Caco-2 (cell line): Measurements from ENCODE around the gene PSMA3. TPM values are rescaled to one million over a fixed set of nuclear protein-coding genes. Genes with fewer than 3 reads are reported as not detected.

ENCODE experiments used
- BruUV-seq: library from RNA; stranded (reverse); fragments of 400-500 nt; replicated peaks from 2 replicates; lab custom pipeline; 2021; lab: Mats Ljungman, UMichigan
- CTCF ChIA-PET: fragments of 300-600 bp; sonication (Branson Sonifier 250); formaldehyde crosslinking; loops from one replicate; lab custom pipeline; 2022; ENCODE audit warnings: antibody characterized with exemption; lab: Charles Lee
- POLR2A ChIA-PET: fragments of 300-600 bp; sonication (Branson Sonifier 250); formaldehyde crosslinking; loops from one replicate; lab custom pipeline; 2022; ENCODE audit warnings: antibody characterized with exemption; lab: Charles Lee
- DNase-seq, 2 experiments: peaks; one replicate each; pipeline versions ENCODE4 v3.0.0 to v3.0.0-alpha.2; 2020 to 2022
- H3K27me3 ChIP-seq: replicated peaks from 2 replicates; pipeline ENCODE4 v1.6.0; 2011; ENCODE audit warnings: low read length; ENCODE audit not compliant: control insufficient read depth, insufficient read depth
- H3K36me3 ChIP-seq: 2 replicates; pipeline ENCODE4 v1.5.1; 2011; ENCODE audit warnings: low read length; ENCODE audit not compliant: control insufficient read depth, insufficient read depth
- H3K4me1 ChIP-seq: fragments of 250-450 bp; sonication (Bioruptor Pico); 2 replicates; pipeline ENCODE4 v1.5.1; 2020; ENCODE audit warnings: mild to moderate bottlenecking
- H3K4me3 ChIP-seq: 2 replicates; pipeline ENCODE4 v1.5.1; 2011; ENCODE audit warnings: low read depth, mild to moderate bottlenecking, control low read depth, low read length
- H3K9me3 ChIP-seq: fragments of 250-450 bp; sonication (Bioruptor Pico); 2 replicates; pipeline ENCODE4 v1.5.1; 2020; ENCODE audit warnings: mild to moderate bottlenecking, moderate library complexity
- H3K27ac Mint-ChIP-seq: one replicate; pipeline ENCODE4 v1.8.0; 2022; ENCODE audit warnings: mixed read lengths; ENCODE audit not compliant: unreplicated experiment
- H3K27me3 Mint-ChIP-seq: one replicate; pipeline ENCODE4 v1.8.0; 2022; ENCODE audit warnings: mixed read lengths; ENCODE audit not compliant: insufficient read depth, unreplicated experiment
- H3K36me3 Mint-ChIP-seq: one replicate; pipeline ENCODE4 v1.8.0; 2022; ENCODE audit warnings: mild to moderate bottlenecking, mixed read lengths; ENCODE audit not compliant: insufficient read depth, unreplicated experiment
- H3K4me1 Mint-ChIP-seq: one replicate; pipeline ENCODE4 v1.8.0; 2022; ENCODE audit warnings: low read depth, mixed read lengths; ENCODE audit not compliant: unreplicated experiment
- H3K4me3 Mint-ChIP-seq: one replicate; pipeline ENCODE4 v1.8.0; 2022; ENCODE audit warnings: mild to moderate bottlenecking, moderate library complexity, mixed read lengths; ENCODE audit not compliant: unreplicated experiment
- H3K9me3 Mint-ChIP-seq: one replicate; pipeline ENCODE4 v1.8.0; 2022; ENCODE audit warnings: mixed read lengths; ENCODE audit not compliant: unreplicated experiment
- CTCF ChIP-seq, 2 experiments: fragments of 200-600 bp in 1 of 2; IDR thresholded peaks; 1 replicate in 1 of 2; 2 replicates in 1 of 2; pipeline versions ENCODE4 v1.5.1 to v1.8.0; 2011 to 2022; ENCODE audit warnings: antibody characterized with exemption in 1 of 2, control low read depth in 1 of 2, inconsistent platforms in 1 of 2, low read depth in 1 of 2, low read length in 1 of 2, mild to moderate bottlenecking in 1 of 2, moderate library complexity in 1 of 2; ENCODE audit not compliant: insufficient read depth in 1 of 2, severe bottlenecking in 1 of 2, unreplicated experiment in 1 of 2
- intact Hi-C: fragments of 100-400 bp; cut with micrococcal nuclease; formaldehyde crosslinking; loops from one replicate; pipeline ENCODE4 v1.10.0; 2022; ENCODE audit not compliant: unreplicated experiment
- total RNA-seq: library from RNA; stranded (reverse); gene quantifications from 2 replicates; pipeline ENCODE4 v1.2.3, GENCODE V29; 2022

PSMA3 gene
- total RNA-seq, 1 experiment from 2014 or later = 334 TPM

GRCh38 chr14:58282925-58283593 lies 38.4 kb downstream of the PSMA3 start:
- H3K4me1 Mint-ChIP-seq = peaks cover 35% of the 10 kb centered on the region
- H3K27ac Mint-ChIP-seq = no peak overlapping the region
- no peak for DNase-seq
- no peak for TF ChIP-seq CTCF (IDR thresholded peaks at IDR 0.05; ENCODE audit: insufficient read depth in 1 of 2, low read depth in 1 of 2, low read length in 1 of 2, severe bottlenecking in 1 of 2, unreplicated experiment in 1 of 2)
- H3K36me3 Mint-ChIP-seq = peaks cover 89% of the 10 kb centered on the region
- no peaks in the 10 kb centered on the region for H3K27me3 Mint-ChIP-seq
- intact Hi-C loops = no loop called here
- no peaks in the 10 kb centered on the region for H3K9me3 Mint-ChIP-seq
- H3K27me3 ChIP-seq = no peaks in the 10 kb centered on the region
- peaks cover 35% of the 10 kb centered on the region for H3K4me1 ChIP-seq
- peaks cover 4% of the 10 kb centered on the region for H3K36me3 ChIP-seq
- no peak overlapping the region for H3K4me3 ChIP-seq
- BruUV-seq = no TSS peak
- no peak overlapping the region for H3K4me3 Mint-ChIP-seq
- no peaks in the 10 kb centered on the region for H3K9me3 ChIP-seq
- CTCF ChIA-PET = no interaction called here
- POLR2A ChIA-PET = no interaction called here

GRCh38 chr14:58283730-58284129 lies 39.1 kb downstream of the PSMA3 start:
- H3K36me3 ChIP-seq = peaks cover 5% of the 10 kb centered on the region
- intact Hi-C loops = no loop called here
- H3K36me3 Mint-ChIP-seq = peaks cover 89% of the 10 kb centered on the region

DNA sequence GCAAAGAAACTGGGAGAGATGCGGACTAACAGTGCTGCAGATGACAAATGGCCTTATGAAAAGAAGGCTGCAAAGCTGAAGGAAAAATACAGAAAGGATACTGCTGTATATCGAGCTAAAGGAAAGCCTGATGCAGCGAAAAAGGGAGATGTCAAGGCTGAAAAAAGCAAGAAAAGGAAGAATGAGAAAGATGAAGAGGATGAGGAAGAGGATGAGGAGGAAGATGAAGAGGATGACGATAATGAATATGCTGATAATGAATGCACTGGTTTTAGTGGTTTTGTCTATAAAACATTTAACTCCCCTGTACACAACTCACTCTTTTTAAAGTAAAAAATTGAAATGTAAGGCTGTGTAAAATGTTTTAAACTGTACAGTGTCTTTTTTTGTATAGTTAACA lies 40.5 kb downstream of the PSMA3 start:
- H3K4me3 Mint-ChIP-seq = peak overlapping the region; percentile 19
- H3K4me3 ChIP-seq = no peak overlapping the region
- H3K4me1 Mint-ChIP-seq = peaks cover 55% of the 10 kb centered on the region
- peaks cover 3% of the 10 kb centered on the region; the same call in 1 of the 2 replicates for H3K36me3 ChIP-seq
- CTCF ChIA-PET = no interaction called here
- peaks cover 47% of the 10 kb centered on the region for H3K4me1 ChIP-seq
- intact Hi-C loops = no loop called here
- H3K27me3 ChIP-seq = no peaks in the 10 kb centered on the region
- H3K9me3 Mint-ChIP-seq = no peaks in the 10 kb centered on the region
- H3K9me3 ChIP-seq = no peaks in the 10 kb centered on the region
- DNase-seq = no peak
- BruUV-seq = no TSS peak
- POLR2A ChIA-PET = no interaction called here
- no peaks in the 10 kb centered on the region for H3K27me3 Mint-ChIP-seq
- peaks cover 89% of the 10 kb centered on the region for H3K36me3 Mint-ChIP-seq
- TF ChIP-seq CTCF (IDR thresholded peaks at IDR 0.05; ENCODE audit: insufficient read depth in 1 of 2, low read depth in 1 of 2, low read length in 1 of 2, severe bottlenecking in 1 of 2, unreplicated experiment in 1 of 2) = no peak
- peak overlapping the region; percentile 11 for H3K27ac Mint-ChIP-seq

More at GRCh38 chr14:58283730-58284129, 39.1 kb downstream of the PSMA3 start:
- Histone ChIP-seq H3K4me3 (no peak overlapping the region), H3K27me3 (no peaks in the 10 kb centered on the region), H3K9me3 (no peaks in the 10 kb centered on the region), H3K4me1 (peaks cover 41% of the 10 kb centered on the region)
- no TSS peak for BruUV-seq
- ChIA-PET CTCF (no interaction called here), POLR2A (no interaction called here)
- Mint-ChIP-seq H3K27ac (no peak overlapping the region), H3K4me3 (no peak overlapping the region), H3K9me3 (no peaks in the 10 kb centered on the region), H3K27me3 (no peaks in the 10 kb centered on the region), H3K4me1 (peaks cover 41% of the 10 kb centered on the region)
- no peak for TF ChIP-seq CTCF (IDR thresholded peaks at IDR 0.05; ENCODE audit: insufficient read depth in 1 of 2, low read depth in 1 of 2, low read length in 1 of 2, severe bottlenecking in 1 of 2, unreplicated experiment in 1 of 2)
- no peak for DNase-seq
